ENCODE results near the gene NEU4.

DNA sequence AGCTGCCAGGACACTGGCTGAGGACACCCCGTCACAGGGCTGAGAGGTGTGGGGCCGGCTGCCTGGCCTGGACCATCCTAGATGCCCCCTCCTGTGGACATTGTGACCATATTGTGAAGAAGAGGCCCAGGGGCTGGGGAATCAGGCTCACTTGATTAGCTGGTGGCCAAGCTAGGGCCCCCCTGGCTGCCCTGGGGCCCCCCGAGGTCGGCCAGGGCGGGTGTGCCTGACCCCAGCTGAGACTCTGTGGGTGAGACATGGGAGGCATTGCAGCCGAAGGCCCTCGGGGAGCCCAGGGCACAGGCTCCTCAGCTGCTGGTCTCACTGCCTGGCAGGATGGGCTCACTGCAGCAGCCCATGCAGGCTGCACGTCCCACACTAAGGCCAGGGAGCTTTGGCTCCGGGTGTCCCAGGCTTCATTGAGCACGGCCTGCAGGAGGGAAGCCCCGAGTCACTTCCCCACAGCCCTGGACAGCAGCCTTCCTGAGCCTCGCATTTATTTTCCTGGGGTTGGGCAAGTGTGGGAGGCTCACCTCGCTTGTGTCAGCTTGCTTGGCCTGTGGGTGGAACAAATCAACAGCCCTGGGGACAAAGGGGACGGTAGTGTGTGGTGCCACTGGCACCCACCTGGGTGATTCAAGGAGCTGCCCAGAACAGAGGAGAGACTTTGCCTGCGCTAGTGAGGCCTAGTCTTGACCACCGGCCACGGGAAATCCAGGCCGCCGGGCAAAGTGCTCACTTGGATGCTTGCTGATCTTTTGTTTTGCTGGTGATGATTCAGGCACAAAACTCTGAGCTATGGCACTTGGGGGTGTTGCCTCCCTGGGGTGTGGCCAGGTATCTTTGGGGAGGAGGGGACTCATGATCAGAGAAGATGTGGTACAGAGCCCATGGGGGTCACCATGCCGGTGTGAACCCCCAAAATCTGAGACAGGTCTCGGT, 31.0 kb upstream of the NEU4 start:
- TF ChIP-seq CTCF (IDR thresholded peaks at IDR 0.05) (no peak), GTF2I (CRISPR knock-in tag; conservative IDR thresholded peaks at IDR 0.05) (no peak), ZBTB43 (CRISPR knock-in tag; IDR thresholded peaks at IDR 0.05) (no peak)
